ENCODE results near the gene OR6S1.

DNA sequence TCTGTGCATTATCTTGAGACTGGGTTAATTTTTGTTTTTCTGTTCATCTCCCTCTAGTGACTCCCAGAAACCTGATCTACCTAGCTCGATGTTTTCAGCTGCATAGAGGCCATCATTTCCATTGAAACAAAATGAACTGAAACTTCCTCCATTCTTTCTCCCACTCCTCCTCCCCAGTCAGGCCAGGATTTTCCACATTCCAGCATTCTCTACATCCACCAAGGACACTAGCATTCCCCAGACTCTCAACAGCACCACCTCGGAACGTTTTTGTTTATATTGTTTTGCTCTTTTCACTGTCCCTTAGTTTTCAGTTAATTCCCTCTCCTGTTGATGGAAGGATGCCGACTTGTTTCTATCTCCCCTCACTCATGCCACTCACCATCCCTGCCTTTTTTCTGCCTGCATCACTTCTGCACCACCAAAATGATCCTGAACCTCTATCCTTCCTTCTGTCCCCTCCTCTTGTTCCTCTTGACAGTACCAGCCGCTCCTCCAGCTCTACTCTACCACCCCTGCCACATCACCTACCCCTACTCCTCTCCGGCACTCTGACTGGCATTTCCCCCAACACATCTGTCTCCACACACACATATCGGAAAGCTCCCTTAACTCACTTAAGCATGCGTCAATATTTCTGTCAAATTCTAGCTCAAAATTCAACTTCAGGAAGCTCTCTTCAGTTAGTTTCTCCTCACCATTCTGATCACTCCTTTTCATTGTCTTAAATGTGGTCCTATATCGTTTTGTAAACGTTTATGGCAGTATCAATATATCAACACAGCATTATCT, 13.2 kb downstream of the OR6S1 start:
- TF ChIP-seq, protein P1, sequence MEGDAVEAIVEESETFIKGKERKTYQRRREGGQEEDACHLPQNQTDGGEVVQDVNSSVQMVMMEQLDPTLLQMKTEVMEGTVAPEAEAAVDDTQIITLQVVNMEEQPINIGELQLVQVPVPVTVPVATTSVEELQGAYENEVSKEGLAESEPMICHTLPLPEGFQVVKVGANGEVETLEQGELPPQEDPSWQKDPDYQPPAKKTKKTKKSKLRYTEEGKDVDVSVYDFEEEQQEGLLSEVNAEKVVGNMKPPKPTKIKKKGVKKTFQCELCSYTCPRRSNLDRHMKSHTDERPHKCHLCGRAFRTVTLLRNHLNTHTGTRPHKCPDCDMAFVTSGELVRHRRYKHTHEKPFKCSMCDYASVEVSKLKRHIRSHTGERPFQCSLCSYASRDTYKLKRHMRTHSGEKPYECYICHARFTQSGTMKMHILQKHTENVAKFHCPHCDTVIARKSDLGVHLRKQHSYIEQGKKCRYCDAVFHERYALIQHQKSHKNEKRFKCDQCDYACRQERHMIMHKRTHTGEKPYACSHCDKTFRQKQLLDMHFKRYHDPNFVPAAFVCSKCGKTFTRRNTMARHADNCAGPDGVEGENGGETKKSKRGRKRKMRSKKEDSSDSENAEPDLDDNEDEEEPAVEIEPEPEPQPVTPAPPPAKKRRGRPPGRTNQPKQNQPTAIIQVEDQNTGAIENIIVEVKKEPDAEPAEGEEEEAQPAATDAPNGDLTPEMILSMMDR (IDR thresholded peaks at IDR 0.05), result no peak
- TF ChIP-seq POLR2A (IDR thresholded peaks at IDR 0.05) (no peak), EP300 (IDR thresholded peaks at IDR 0.05) (no peak)

Measured in ovary (tissue), 3 donors.